Activated T-cell treated with anti-CD3 and anti-CD28 coated beads, Interleukin-2, amount 50 U/mL, for 24 hours (primary cell): ENCODE results near the gene POLQ.

Experiments
- DNase-seq: peaks from one replicate; pipeline ENCODE4 v3.0.0-alpha.2; 2020
- H3K27ac Mint-ChIP-seq: 2 replicates; pipeline ENCODE4 v1.8.0; 2020; ENCODE audit warnings: mild to moderate bottlenecking, mixed read lengths
- H3K27me3 Mint-ChIP-seq: 2 replicates; pipeline ENCODE4 v1.8.0; 2020; ENCODE audit warnings: mixed read lengths
- H3K36me3 Mint-ChIP-seq: 2 replicates; pipeline ENCODE4 v1.8.0; 2020; ENCODE audit warnings: low read depth, mixed read lengths
- H3K4me1 Mint-ChIP-seq: 2 replicates; pipeline ENCODE4 v1.8.0; 2020; ENCODE audit warnings: low read depth, mixed read lengths
- H3K4me3 Mint-ChIP-seq: 2 replicates; pipeline ENCODE4 v1.8.0; 2020; ENCODE audit warnings: mild to moderate bottlenecking, moderate library complexity, mixed read lengths
- H3K9me3 Mint-ChIP-seq: 2 replicates; pipeline ENCODE4 v1.8.0; 2020; ENCODE audit warnings: mixed read lengths

POLQ gene

GRCh38 chr3:121542924-121543323, 2.9 kb downstream of the POLQ start:
- no peak for DNase-seq
- H3K36me3 Mint-ChIP-seq: peaks cover 66% of the 10 kb centered on the region
- H3K27ac Mint-ChIP-seq: no peak overlapping the region
- no peak overlapping the region for H3K4me3 Mint-ChIP-seq
- H3K4me1 Mint-ChIP-seq: peaks cover 15% of the 10 kb centered on the region
- no peaks in the 10 kb centered on the region for H3K9me3 Mint-ChIP-seq
- H3K27me3 Mint-ChIP-seq: no peaks in the 10 kb centered on the region

DNA sequence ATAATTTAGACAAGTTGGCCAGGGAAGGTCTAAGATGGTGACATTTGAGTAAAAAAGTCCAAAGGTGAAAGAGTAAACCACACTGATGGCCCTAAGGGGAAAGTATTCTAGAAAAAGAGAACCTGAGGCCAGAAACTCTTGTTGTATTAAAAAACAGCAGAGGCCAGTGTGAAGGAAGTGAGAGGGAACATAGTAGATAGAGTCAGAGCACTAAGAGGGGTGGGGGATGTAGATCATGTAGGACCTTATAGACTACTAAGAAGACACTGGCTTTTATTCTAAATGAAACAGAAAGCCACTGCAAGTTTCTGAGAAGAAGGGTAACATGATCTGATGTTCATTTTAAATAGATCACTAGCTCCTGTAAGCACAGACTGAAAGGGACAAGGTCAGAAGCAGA, 14.5 kb downstream of the POLQ start:
- no peaks in the 10 kb centered on the region for H3K27me3 Mint-ChIP-seq
- H3K4me3 Mint-ChIP-seq: no peak overlapping the region
- no peak for DNase-seq
- peaks cover 87% of the 10 kb centered on the region for H3K36me3 Mint-ChIP-seq
- no peak overlapping the region for H3K27ac Mint-ChIP-seq
- H3K9me3 Mint-ChIP-seq: no peaks in the 10 kb centered on the region
- H3K4me1 Mint-ChIP-seq: no peaks in the 10 kb centered on the region

- H3K36me3 Mint-ChIP-seq: peaks cover 84% of the 10 kb centered on the region
- DNase-seq: no peak
Measured at GRCh38 chr3:121529308-121529707, 16.5 kb downstream of the POLQ start.

DNA sequence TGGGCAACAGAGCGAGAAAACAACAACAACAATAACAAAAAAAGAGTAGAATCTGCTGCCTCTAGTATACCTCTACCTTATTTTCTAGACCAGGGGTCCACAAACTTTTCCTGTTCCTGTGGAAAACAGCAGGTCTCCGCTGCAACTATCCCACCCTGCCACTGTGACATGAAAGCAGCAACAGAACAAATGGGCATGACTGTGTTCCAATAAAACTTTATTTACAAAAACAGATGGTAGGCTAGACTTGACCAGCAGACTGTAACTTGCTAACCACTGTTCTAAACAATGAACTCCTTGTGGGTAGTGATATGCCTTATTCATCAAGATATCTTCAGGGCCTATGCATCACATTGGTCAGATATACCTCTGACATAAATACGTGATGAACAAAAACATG, 25.3 kb downstream of the POLQ start:
- H3K4me1 Mint-ChIP-seq: no peaks in the 10 kb centered on the region

More at GRCh38 chr3:121529308-121529707, 16.5 kb downstream of the POLQ start:
- Mint-ChIP-seq H3K27me3 (no peaks in the 10 kb centered on the region), H3K4me1 (no peaks in the 10 kb centered on the region), H3K4me3 (no peak overlapping the region), H3K27ac (no peak overlapping the region), H3K9me3 (no peaks in the 10 kb centered on the region)

GRCh38 chr3:121517953-121518655, 27.7 kb downstream of the POLQ start:
- Mint-ChIP-seq H3K9me3 (peaks cover 22% of the 10 kb centered on the region), H3K27me3 (no peaks in the 10 kb centered on the region), H3K36me3 (peaks cover 81% of the 10 kb centered on the region), H3K27ac (no peak overlapping the region), H3K4me1 (no peaks in the 10 kb centered on the region), H3K4me3 (no peak overlapping the region)
- no peak for DNase-seq

More for the DNA sequence above, 25.3 kb downstream of the POLQ start:
- no peak for DNase-seq
- peaks cover 17% of the 10 kb centered on the region for H3K9me3 Mint-ChIP-seq
- no peaks in the 10 kb centered on the region for H3K27me3 Mint-ChIP-seq
- H3K4me3 Mint-ChIP-seq: no peak overlapping the region
- H3K27ac Mint-ChIP-seq: no peak overlapping the region
- peaks cover 83% of the 10 kb centered on the region for H3K36me3 Mint-ChIP-seq

DNA sequence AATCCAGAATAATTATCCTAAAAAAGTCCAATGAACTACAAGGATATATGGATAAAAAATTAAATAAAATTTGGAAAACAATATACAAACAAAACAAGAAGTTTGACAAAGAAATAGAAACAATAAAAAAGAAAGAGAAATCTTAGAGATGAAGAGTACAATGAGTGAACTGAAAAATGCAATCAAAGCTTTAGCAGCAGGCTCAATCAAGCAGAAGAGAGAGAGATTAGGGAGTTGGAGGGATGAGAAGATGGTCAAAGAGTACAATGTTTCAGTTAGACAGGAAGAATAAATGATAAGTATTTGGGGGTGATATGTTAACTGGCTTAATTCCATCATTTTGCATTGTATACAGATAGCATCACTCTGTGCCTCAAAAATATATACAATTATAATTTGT, 29.9 kb downstream of the POLQ start:
- no peak for DNase-seq
- Mint-ChIP-seq H3K27me3 (no peaks in the 10 kb centered on the region), H3K36me3 (peaks cover 78% of the 10 kb centered on the region), H3K4me1 (no peaks in the 10 kb centered on the region), H3K4me3 (no peak overlapping the region), H3K27ac (no peak overlapping the region), H3K9me3 (peaks cover 22% of the 10 kb centered on the region)

DNA sequence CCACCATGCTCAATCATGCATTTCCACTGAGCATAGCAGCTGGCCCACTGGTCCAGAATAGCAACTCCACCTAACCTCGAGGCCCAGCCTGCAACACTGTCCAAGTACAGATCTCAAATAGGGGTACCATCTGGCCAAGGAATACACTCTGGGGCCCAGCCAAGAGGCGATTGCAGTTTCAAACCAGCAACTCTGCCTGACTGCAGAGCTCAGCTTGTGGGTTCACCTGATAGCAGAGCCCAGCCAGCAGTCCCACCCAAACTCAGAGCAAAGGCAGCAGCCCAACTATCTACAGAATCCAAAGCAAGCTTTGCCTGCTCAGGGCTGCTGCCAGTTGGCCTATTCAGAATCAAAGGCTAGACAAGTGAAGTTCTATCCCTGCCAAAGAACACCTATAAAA, 30.5 kb downstream of the POLQ start:
- no peak for DNase-seq

GRCh38 chr3:121514496-121514895, 31.3 kb downstream of the POLQ start:
- Mint-ChIP-seq H3K4me1 (no peaks in the 10 kb centered on the region), H3K4me3 (no peak overlapping the region), H3K27me3 (no peaks in the 10 kb centered on the region), H3K9me3 (peaks cover 22% of the 10 kb centered on the region), H3K27ac (no peak overlapping the region), H3K36me3 (peaks cover 78% of the 10 kb centered on the region)
- DNase-seq: no peak

More for the DNA sequence above, 30.5 kb downstream of the POLQ start:
- Mint-ChIP-seq H3K4me3 (no peak overlapping the region), H3K4me1 (no peaks in the 10 kb centered on the region), H3K27ac (no peak overlapping the region), H3K36me3 (peaks cover 78% of the 10 kb centered on the region), H3K9me3 (peaks cover 22% of the 10 kb centered on the region), H3K27me3 (no peaks in the 10 kb centered on the region)

DNA sequence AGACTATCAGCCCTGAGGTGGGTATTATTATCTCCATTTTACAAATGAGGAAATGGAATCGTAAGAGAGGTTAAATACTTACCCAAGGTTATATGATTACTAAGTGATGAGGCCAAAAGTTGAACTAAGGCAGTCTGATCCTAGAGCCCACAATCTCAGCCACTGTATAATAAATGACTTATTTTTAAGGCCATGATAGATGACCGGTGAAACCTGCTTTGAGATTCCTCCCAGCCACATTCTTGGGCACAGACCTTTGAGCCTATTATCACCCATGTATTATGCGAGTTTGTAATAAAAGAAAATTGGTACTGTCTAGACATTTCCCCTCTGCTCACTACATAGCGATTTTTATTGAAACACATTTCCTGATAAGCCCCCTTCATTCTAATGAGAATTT, 37.4 kb downstream of the POLQ start:
- peaks cover 79% of the 10 kb centered on the region for H3K36me3 Mint-ChIP-seq
- no peak overlapping the region for H3K4me3 Mint-ChIP-seq
- DNase-seq: no peak
- H3K9me3 Mint-ChIP-seq: no peaks in the 10 kb centered on the region
- no peak overlapping the region for H3K27ac Mint-ChIP-seq
- H3K4me1 Mint-ChIP-seq: no peaks in the 10 kb centered on the region
- no peaks in the 10 kb centered on the region for H3K27me3 Mint-ChIP-seq

- peaks cover 74% of the 10 kb centered on the region for H3K36me3 Mint-ChIP-seq
Measured at GRCh38 chr3:121505256-121505655, 40.5 kb downstream of the POLQ start.

DNA sequence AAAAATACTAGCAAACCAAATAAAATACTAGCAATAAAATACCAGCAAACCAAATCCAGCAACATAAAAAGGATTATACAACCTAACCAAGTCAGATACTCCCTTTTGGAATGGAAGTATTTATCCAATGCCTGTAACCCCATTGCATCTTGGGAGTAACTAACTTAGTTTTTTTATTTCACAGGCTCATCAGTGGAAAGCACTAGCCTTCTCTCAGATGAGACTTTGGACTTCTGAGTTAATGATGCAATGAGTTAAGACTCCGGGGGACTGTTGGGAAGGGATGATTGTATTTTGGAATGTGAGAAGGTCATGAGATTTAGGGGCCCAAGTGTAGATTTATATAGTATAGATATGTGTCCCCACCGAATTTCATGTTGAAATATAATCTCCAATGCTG, 41.2 kb downstream of the POLQ start:
- Mint-ChIP-seq H3K27ac (no peak overlapping the region), H3K4me3 (no peak overlapping the region), H3K27me3 (no peaks in the 10 kb centered on the region), H3K36me3 (peaks cover 71% of the 10 kb centered on the region), H3K9me3 (no peaks in the 10 kb centered on the region), H3K4me1 (no peaks in the 10 kb centered on the region)
- DNase-seq: no peak

More at GRCh38 chr3:121505256-121505655, 40.5 kb downstream of the POLQ start:
- Mint-ChIP-seq H3K27ac (no peak overlapping the region), H3K9me3 (no peaks in the 10 kb centered on the region), H3K4me3 (no peak overlapping the region), H3K4me1 (no peaks in the 10 kb centered on the region), H3K27me3 (no peaks in the 10 kb centered on the region)
- DNase-seq: no peak

DNA sequence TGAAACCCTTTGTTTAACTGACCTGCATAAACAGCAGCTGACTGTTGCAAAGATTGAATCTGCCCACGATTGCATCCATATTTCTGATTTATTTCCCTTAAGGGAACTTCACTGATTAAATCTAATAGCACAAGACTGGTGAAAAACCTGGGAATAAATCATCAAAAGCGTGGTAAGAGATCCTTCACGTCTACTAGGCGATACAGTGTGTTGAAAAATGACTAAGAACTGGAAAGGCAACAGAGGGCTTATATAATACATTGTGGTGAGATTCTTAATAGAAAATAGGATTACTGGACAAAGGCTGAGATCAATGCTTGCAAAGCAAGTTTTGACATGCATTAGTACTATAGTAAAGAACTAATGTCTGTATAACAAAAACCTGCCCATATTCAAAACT, 49.0 kb downstream of the POLQ start:
- no peak for DNase-seq
- Mint-ChIP-seq H3K36me3 (peaks cover 64% of the 10 kb centered on the region), H3K4me1 (no peaks in the 10 kb centered on the region), H3K27me3 (no peaks in the 10 kb centered on the region), H3K9me3 (no peaks in the 10 kb centered on the region), H3K27ac (no peak overlapping the region), H3K4me3 (no peak overlapping the region)

GRCh38 chr3:121493431-121493830, 52.4 kb downstream of the POLQ start:
- H3K27me3 Mint-ChIP-seq: no peaks in the 10 kb centered on the region
- H3K27ac Mint-ChIP-seq: no peak overlapping the region
- H3K4me3 Mint-ChIP-seq: no peak overlapping the region
- no peak for DNase-seq
- no peaks in the 10 kb centered on the region for H3K9me3 Mint-ChIP-seq
- H3K4me1 Mint-ChIP-seq: no peaks in the 10 kb centered on the region
- peaks cover 80% of the 10 kb centered on the region for H3K36me3 Mint-ChIP-seq

- Mint-ChIP-seq H3K27ac (no peak overlapping the region), H3K4me1 (no peaks in the 10 kb centered on the region), H3K27me3 (no peaks in the 10 kb centered on the region), H3K36me3 (peaks cover 80% of the 10 kb centered on the region), H3K9me3 (no peaks in the 10 kb centered on the region), H3K4me3 (no peak overlapping the region)
- DNase-seq: no peak
Measured at GRCh38 chr3:121491683-121492320, 54.0 kb downstream of the POLQ start.

- H3K27me3 Mint-ChIP-seq: no peaks in the 10 kb centered on the region
- H3K9me3 Mint-ChIP-seq: no peaks in the 10 kb centered on the region
- no peak overlapping the region for H3K4me3 Mint-ChIP-seq
- H3K4me1 Mint-ChIP-seq: no peaks in the 10 kb centered on the region
- H3K36me3 Mint-ChIP-seq: peaks cover 74% of the 10 kb centered on the region
- DNase-seq: no peak
- no peak overlapping the region for H3K27ac Mint-ChIP-seq
Measured at GRCh38 chr3:121490161-121490560, 55.6 kb downstream of the POLQ start.
